GM23338 (cell line): ENCODE measurements around the gene GPR87. TPM values are rescaled to one million over a fixed set of nuclear protein-coding genes. Genes with fewer than 3 reads are reported as not detected.

Experiments used
- ATAC-seq: fragments of 200-7000 bp; cut with Tn5 transposase; 3 replicates; pipeline ENCODE4 v1.9.1; 2020
- DNase-seq: peaks from one replicate; pipeline ENCODE4 v3.0.0-alpha.2; 2015; ENCODE audit warnings: low spot score
- H2AFZ ChIP-seq: fragments of 200-600 bp; sonication (generic); 2 replicates; pipeline ENCODE4 v1.8.0; 2016; ENCODE audit warnings: antibody characterized with exemption, mild to moderate bottlenecking, moderate library complexity
- H3F3A ChIP-seq: fragments of 200-600 bp; sonication (generic); replicated peaks from 2 replicates; pipeline ENCODE4 v1.8.0; 2017; ENCODE audit warnings: antibody characterized with exemption, mixed run types, low read depth
- H3K27ac ChIP-seq: fragments of 200-600 bp; sonication (generic); 2 replicates; pipeline ENCODE4 v1.6.1; 2016; ENCODE audit warnings: low read depth
- H3K27me3 ChIP-seq: fragments of 200-600 bp; sonication (generic); 2 replicates; pipeline ENCODE4 v1.8.0; 2016; ENCODE audit warnings: mild to moderate bottlenecking, mixed run types, moderate library complexity; ENCODE audit not compliant: insufficient read depth
- H3K36me3 ChIP-seq: fragments of 200-600 bp; sonication (generic); 2 replicates; pipeline ENCODE4 v1.8.0; 2016; ENCODE audit warnings: mild to moderate bottlenecking; ENCODE audit not compliant: insufficient read depth
- H3K4me1 ChIP-seq: fragments of 200-600 bp; sonication (generic); 2 replicates; pipeline ENCODE4 v1.8.0; 2016; ENCODE audit warnings: mild to moderate bottlenecking, moderate library complexity; ENCODE audit not compliant: insufficient read depth
- H3K4me2 ChIP-seq: fragments of 200-600 bp; sonication (generic); 2 replicates; pipeline ENCODE4 v1.7.1; 2017; ENCODE audit warnings: mixed run types
- H3K4me3 ChIP-seq: fragments of 200-600 bp; sonication (generic); 2 replicates; pipeline ENCODE4 v1.6.1; 2016; ENCODE audit warnings: mixed run types
- H3K79me2 ChIP-seq: fragments of 200-600 bp; sonication (generic); replicated peaks from 2 replicates; pipeline ENCODE4 v1.8.0; 2017; ENCODE audit warnings: mild to moderate bottlenecking; ENCODE audit not compliant: insufficient read depth
- H3K9me2 ChIP-seq: fragments of 200-600 bp; sonication (generic); 2 replicates; pipeline ENCODE4 v1.8.0; 2017; ENCODE audit not compliant: insufficient read depth
- H4K20me1 ChIP-seq: fragments of 200-600 bp; sonication (generic); replicated peaks from 2 replicates; pipeline ENCODE4 v1.8.0; 2017; ENCODE audit warnings: mild to moderate bottlenecking; ENCODE audit not compliant: insufficient read depth
- H3K27ac Mint-ChIP-seq: 2 replicates; pipeline ENCODE4 v1.8.0; 2020; ENCODE audit warnings: inconsistent platforms, mild to moderate bottlenecking, moderate library complexity, mixed read lengths
- H3K27me3 Mint-ChIP-seq: 3 replicates; pipeline ENCODE4 v1.8.0; 2022; ENCODE audit warnings: low read depth, mild to moderate bottlenecking, moderate library complexity, mixed read lengths, inconsistent platforms; ENCODE audit not compliant: insufficient read depth, poor library complexity
- H3K36me3 Mint-ChIP-seq: 3 replicates; pipeline ENCODE4 v1.8.0; 2021; ENCODE audit warnings: low read depth, mild to moderate bottlenecking, inconsistent platforms, moderate library complexity, mixed read lengths
- H3K4me1 Mint-ChIP-seq: 3 replicates; pipeline ENCODE4 v1.8.0; 2020; ENCODE audit warnings: mild to moderate bottlenecking, inconsistent platforms, mixed read lengths
- H3K4me3 Mint-ChIP-seq: 3 replicates; pipeline ENCODE4 v1.8.0; 2021; ENCODE audit warnings: moderate library complexity, mild to moderate bottlenecking, inconsistent platforms, mixed read lengths
- H3K9me3 Mint-ChIP-seq: 3 replicates; pipeline ENCODE4 v1.8.0; 2020; ENCODE audit warnings: moderate library complexity, mild to moderate bottlenecking, inconsistent platforms, mixed read lengths
- CREB1 ChIP-seq: fragments of 250-450 bp; sonication (Bioruptor Pico); IDR thresholded peaks from 2 replicates; pipeline ENCODE4 v1.5.0; 2020; ENCODE audit warnings: low read depth, mild to moderate bottlenecking, moderate library complexity
- EZH2 ChIP-seq: fragments of 200-600 bp; sonication (generic); IDR thresholded peaks from one replicate; pipeline ENCODE4 v1.8.0; 2017; ENCODE audit warnings: antibody characterized with exemption, mild to moderate bottlenecking, low read depth; ENCODE audit not compliant: unreplicated experiment
- EZH2phosphoT487 ChIP-seq: fragments of 200-600 bp; sonication (generic); IDR thresholded peaks from one replicate; pipeline ENCODE4 v1.8.1; 2018; ENCODE audit warnings: antibody characterized with exemption; ENCODE audit not compliant: unreplicated experiment
- JUNB ChIP-seq: IDR thresholded peaks from one replicate; pipeline ENCODE4 v1.6.1; 2016; ENCODE audit warnings: antibody characterized with exemption; ENCODE audit not compliant: unreplicated experiment
- NANOG ChIP-seq: IDR thresholded peaks from 2 replicates; pipeline ENCODE4 v1.6.1; 2016; ENCODE audit warnings: antibody characterized with exemption, borderline replicate concordance
- POLR2AphosphoS5 ChIP-seq: IDR thresholded peaks from 2 replicates; pipeline ENCODE4 v1.6.1; 2016; ENCODE audit warnings: antibody characterized with exemption, low read depth
- STAT1 ChIP-seq: IDR thresholded peaks from one replicate; pipeline ENCODE4 v1.6.1; 2016; ENCODE audit warnings: antibody characterized with exemption; ENCODE audit not compliant: unreplicated experiment
- ZNF114 ChIP-seq: fragments of 250-450 bp; sonication (Bioruptor Pico); IDR thresholded peaks from 2 replicates; pipeline ENCODE4 v1.5.0; 2020; ENCODE audit warnings: mild to moderate bottlenecking, moderate library complexity
- ZNF331 ChIP-seq: fragments of 250-450 bp; sonication (Bioruptor Pico); IDR thresholded peaks from 2 replicates; pipeline ENCODE4 v1.5.0; 2020; ENCODE audit warnings: low read depth, mild to moderate bottlenecking, moderate library complexity
- polyA plus RNA-seq: library from polyadenylated mRNA; unstranded; fragments of >200 nt; fragmentation: Nextera tagmentation; extraction: Ambion mirVana; gene quantifications from 2 replicates; pipeline ENCODE4 v1.2.1, GENCODE V29; 2016
- total RNA-seq: library from RNA; depleted of rRNA; stranded (reverse); fragments of >200 nt; shearing (Covaris generic); gene quantifications from 2 replicates; pipeline ENCODE4 v1.2.3, GENCODE V29; 2014
- TF ChIP-seq, protein P1 (sequence below): fragments of 250-450 bp; sonication (Bioruptor Pico); IDR thresholded peaks from 2 replicates; pipeline ENCODE4 v1.5.0; 2020; ENCODE audit warnings: mild to moderate bottlenecking, moderate library complexity
- TF ChIP-seq, protein P2 (sequence below), 2 experiments: fragments of 200-600 bp in 1 of 2; sonication (generic) in 1 of 2; conservative IDR thresholded peaks; 2 replicates each; pipeline versions ENCODE4 v1.5.1 to v1.6.1; 2016 to 2017; ENCODE audit warnings: antibody characterized with exemption in 2 of 2, low read depth in 2 of 2, mild to moderate bottlenecking in 2 of 2, moderate library complexity in 1 of 2
- TF ChIP-seq, protein P3 (sequence below): IDR thresholded peaks from one replicate; pipeline ENCODE4 v1.6.1; 2018; ENCODE audit warnings: antibody characterized with exemption; ENCODE audit not compliant: unreplicated experiment
- TF ChIP-seq, protein P4 (sequence below): IDR thresholded peaks from 2 replicates; pipeline ENCODE4 v1.6.1; 2016; ENCODE audit warnings: antibody characterized with exemption

GPR87 gene
- total and polyA plus RNA-seq, 2 experiments from 2014 or later: 0.21 TPM; not detected in 1

DNA sequence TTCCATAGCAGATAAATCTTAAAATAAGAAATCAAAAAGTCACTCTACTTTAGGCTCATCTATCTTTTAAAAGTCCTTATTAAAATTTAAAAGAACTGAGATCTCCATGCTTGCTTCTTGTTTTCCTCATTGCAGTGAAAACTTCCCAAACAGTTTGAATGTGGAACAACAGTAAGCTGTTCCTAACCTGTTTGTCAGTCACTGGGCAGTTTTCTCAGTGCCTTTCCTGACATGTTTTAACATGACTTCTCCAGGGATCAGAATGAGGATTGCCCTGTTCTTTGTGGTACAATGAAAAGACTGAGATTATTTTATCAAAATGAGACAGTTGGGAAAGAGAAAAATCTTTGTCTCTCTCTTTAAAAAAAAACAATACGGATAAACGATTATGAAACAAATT lies 774 bp downstream of the GPR87 start:
- Histone ChIP-seq H3K27ac (peak overlapping the region; percentile 47; the same call in 1 of the 2 replicates), H3K79me2 (no peaks in the 10 kb centered on the region)

More for the DNA sequence above, 774 bp downstream of the GPR87 start:
- Histone ChIP-seq H3K4me3 (no peak overlapping the region), H3K9me2 (no peaks in the 10 kb centered on the region), H4K20me1 (no peaks in the 10 kb centered on the region), H3K36me3 (no peaks in the 10 kb centered on the region), H3K27me3 (no peaks in the 10 kb centered on the region), H3F3A (no peaks in the 10 kb centered on the region), H3K4me2 (no peak overlapping the region), H2AFZ (no peak overlapping the region), H3K4me1 (peaks cover 44% of the 10 kb centered on the region)
- H3K27ac Mint-ChIP-seq: peak overlapping the region; percentile 69
- H3K4me3 Mint-ChIP-seq: no peak overlapping the region
- DNase-seq: no peak
- ATAC-seq: no peak
- TF ChIP-seq, protein P1, sequence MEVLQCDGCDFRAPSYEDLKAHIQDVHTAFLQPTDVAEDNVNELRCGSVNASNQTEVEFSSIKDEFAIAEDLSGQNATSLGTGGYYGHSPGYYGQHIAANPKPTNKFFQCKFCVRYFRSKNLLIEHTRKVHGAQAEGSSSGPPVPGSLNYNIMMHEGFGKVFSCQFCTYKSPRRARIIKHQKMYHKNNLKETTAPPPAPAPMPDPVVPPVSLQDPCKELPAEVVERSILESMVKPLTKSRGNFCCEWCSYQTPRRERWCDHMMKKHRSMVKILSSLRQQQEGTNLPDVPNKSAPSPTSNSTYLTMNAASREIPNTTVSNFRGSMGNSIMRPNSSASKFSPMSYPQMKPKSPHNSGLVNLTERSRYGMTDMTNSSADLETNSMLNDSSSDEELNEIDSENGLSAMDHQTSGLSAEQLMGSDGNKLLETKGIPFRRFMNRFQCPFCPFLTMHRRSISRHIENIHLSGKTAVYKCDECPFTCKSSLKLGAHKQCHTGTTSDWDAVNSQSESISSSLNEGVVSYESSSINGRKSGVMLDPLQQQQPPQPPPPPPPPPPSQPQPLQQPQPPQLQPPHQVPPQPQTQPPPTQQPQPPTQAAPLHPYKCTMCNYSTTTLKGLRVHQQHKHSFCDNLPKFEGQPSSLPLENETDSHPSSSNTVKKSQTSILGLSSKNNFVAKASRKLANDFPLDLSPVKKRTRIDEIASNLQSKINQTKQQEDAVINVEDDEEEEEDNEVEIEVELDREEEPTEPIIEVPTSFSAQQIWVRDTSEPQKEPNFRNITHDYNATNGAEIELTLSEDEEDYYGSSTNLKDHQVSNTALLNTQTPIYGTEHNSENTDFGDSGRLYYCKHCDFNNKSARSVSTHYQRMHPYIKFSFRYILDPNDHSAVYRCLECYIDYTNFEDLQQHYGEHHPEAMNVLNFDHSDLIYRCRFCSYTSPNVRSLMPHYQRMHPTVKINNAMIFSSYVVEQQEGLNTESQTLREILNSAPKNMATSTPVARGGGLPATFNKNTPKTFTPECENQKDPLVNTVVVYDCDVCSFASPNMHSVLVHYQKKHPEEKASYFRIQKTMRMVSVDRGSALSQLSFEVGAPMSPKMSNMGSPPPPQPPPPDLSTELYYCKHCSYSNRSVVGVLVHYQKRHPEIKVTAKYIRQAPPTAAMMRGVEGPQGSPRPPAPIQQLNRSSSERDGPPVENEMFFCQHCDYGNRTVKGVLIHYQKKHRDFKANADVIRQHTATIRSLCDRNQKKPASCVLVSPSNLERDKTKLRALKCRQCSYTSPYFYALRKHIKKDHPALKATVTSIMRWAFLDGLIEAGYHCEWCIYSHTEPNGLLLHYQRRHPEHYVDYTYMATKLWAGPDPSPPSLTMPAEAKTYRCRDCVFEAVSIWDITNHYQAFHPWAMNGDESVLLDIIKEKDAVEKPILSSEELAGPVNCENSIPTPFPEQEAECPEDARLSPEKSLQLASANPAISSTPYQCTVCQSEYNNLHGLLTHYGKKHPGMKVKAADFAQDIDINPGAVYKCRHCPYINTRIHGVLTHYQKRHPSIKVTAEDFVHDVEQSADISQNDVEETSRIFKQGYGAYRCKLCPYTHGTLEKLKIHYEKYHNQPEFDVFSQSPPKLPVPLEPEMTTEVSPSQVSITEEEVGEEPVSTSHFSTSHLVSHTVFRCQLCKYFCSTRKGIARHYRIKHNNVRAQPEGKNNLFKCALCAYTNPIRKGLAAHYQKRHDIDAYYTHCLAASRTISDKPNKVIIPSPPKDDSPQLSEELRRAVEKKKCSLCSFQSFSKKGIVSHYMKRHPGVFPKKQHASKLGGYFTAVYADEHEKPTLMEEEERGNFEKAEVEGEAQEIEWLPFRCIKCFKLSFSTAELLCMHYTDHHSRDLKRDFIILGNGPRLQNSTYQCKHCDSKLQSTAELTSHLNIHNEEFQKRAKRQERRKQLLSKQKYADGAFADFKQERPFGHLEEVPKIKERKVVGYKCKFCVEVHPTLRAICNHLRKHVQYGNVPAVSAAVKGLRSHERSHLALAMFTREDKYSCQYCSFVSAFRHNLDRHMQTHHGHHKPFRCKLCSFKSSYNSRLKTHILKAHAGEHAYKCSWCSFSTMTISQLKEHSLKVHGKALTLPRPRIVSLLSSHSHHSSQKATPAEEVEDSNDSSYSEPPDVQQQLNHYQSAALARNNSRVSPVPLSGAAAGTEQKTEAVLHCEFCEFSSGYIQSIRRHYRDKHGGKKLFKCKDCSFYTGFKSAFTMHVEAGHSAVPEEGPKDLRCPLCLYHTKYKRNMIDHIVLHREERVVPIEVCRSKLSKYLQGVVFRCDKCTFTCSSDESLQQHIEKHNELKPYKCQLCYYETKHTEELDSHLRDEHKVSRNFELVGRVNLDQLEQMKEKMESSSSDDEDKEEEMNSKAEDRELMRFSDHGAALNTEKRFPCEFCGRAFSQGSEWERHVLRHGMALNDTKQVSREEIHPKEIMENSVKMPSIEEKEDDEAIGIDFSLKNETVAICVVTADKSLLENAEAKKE (CRISPR knock-in tag): no peak
- TF ChIP-seq POLR2AphosphoS5 (no peak), STAT1 (no peak), EZH2 (no peak), EZH2phosphoT487 (no peak), CREB1 (CRISPR knock-in tag) (no peak), ZNF114 (CRISPR knock-in tag) (no peak), ZNF331 (CRISPR knock-in tag) (no peak), JUNB (no peak), NANOG (no peak)
- TF ChIP-seq, protein P2, sequence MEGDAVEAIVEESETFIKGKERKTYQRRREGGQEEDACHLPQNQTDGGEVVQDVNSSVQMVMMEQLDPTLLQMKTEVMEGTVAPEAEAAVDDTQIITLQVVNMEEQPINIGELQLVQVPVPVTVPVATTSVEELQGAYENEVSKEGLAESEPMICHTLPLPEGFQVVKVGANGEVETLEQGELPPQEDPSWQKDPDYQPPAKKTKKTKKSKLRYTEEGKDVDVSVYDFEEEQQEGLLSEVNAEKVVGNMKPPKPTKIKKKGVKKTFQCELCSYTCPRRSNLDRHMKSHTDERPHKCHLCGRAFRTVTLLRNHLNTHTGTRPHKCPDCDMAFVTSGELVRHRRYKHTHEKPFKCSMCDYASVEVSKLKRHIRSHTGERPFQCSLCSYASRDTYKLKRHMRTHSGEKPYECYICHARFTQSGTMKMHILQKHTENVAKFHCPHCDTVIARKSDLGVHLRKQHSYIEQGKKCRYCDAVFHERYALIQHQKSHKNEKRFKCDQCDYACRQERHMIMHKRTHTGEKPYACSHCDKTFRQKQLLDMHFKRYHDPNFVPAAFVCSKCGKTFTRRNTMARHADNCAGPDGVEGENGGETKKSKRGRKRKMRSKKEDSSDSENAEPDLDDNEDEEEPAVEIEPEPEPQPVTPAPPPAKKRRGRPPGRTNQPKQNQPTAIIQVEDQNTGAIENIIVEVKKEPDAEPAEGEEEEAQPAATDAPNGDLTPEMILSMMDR (conservative IDR thresholded peaks at IDR 0.05; ENCODE audit: low read depth in 2 of 2): no peak
- TF ChIP-seq, protein P3, sequence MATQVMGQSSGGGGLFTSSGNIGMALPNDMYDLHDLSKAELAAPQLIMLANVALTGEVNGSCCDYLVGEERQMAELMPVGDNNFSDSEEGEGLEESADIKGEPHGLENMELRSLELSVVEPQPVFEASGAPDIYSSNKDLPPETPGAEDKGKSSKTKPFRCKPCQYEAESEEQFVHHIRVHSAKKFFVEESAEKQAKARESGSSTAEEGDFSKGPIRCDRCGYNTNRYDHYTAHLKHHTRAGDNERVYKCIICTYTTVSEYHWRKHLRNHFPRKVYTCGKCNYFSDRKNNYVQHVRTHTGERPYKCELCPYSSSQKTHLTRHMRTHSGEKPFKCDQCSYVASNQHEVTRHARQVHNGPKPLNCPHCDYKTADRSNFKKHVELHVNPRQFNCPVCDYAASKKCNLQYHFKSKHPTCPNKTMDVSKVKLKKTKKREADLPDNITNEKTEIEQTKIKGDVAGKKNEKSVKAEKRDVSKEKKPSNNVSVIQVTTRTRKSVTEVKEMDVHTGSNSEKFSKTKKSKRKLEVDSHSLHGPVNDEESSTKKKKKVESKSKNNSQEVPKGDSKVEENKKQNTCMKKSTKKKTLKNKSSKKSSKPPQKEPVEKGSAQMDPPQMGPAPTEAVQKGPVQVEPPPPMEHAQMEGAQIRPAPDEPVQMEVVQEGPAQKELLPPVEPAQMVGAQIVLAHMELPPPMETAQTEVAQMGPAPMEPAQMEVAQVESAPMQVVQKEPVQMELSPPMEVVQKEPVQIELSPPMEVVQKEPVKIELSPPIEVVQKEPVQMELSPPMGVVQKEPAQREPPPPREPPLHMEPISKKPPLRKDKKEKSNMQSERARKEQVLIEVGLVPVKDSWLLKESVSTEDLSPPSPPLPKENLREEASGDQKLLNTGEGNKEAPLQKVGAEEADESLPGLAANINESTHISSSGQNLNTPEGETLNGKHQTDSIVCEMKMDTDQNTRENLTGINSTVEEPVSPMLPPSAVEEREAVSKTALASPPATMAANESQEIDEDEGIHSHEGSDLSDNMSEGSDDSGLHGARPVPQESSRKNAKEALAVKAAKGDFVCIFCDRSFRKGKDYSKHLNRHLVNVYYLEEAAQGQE: no peak
- TF ChIP-seq, protein P4, sequence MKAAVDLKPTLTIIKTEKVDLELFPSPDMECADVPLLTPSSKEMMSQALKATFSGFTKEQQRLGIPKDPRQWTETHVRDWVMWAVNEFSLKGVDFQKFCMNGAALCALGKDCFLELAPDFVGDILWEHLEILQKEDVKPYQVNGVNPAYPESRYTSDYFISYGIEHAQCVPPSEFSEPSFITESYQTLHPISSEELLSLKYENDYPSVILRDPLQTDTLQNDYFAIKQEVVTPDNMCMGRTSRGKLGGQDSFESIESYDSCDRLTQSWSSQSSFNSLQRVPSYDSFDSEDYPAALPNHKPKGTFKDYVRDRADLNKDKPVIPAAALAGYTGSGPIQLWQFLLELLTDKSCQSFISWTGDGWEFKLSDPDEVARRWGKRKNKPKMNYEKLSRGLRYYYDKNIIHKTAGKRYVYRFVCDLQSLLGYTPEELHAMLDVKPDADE: no peak
- no peaks in the 10 kb centered on the region for H3K9me3 Mint-ChIP-seq
- no peaks in the 10 kb centered on the region for H3K36me3 Mint-ChIP-seq
- no peaks in the 10 kb centered on the region for H3K27me3 Mint-ChIP-seq
- peaks cover 48% of the 10 kb centered on the region for H3K4me1 Mint-ChIP-seq
